Keratinocyte (primary cell): Measurements from ENCODE around the gene HEPHL1. TPM values are rescaled to one million over a fixed set of nuclear protein-coding genes. Genes with fewer than 3 reads are reported as not detected.
A peak's percentile ranks its signal among the peaks of the same experiment; 100 is the strongest.

Source experiments
- DNase-seq: peaks from one replicate; pipeline ENCODE4 v3.0.0-alpha.2; 2011; ENCODE audit warnings: low read depth, missing footprints, low spot score
- FAIRE-seq: peaks from 2 replicates; lab custom pipeline; 2011; peaks lifted over from hg19 to GRCh38; lab: Jason Lieb, UNC
- H2AFZ ChIP-seq: 2 replicates; pipeline ENCODE4 v1.6.0; 2012; ENCODE audit warnings: low read length, control low read depth, inconsistent platforms; ENCODE audit not compliant: control insufficient read depth
- H3K27ac ChIP-seq: 2 replicates; pipeline ENCODE4 v1.5.1; 2011; ENCODE audit warnings: low read length; ENCODE audit not compliant: control insufficient read depth, insufficient read depth
- H3K27me3 ChIP-seq: 3 replicates; pipeline ENCODE4 v1.6.0; 2011; ENCODE audit warnings: low read length; ENCODE audit not compliant: control insufficient read depth, insufficient read depth; ENCODE audit errors: extremely low read depth
- H3K36me3 ChIP-seq, 2 experiments: 2 replicates in 1 of 2; 3 replicates in 1 of 2; pipeline ENCODE4 v1.5.1; 2011; ENCODE audit warnings: low read length in 2 of 2, mild to moderate bottlenecking in 1 of 2; ENCODE audit not compliant: control insufficient read depth in 2 of 2, insufficient read depth in 2 of 2; ENCODE audit errors: extremely low read depth in 1 of 2
- H3K4me1 ChIP-seq: 3 replicates; pipeline ENCODE4 v1.5.1; 2011; ENCODE audit warnings: low read length; ENCODE audit not compliant: control insufficient read depth, insufficient read depth; ENCODE audit errors: extremely low read depth
- H3K4me2 ChIP-seq: 3 replicates; pipeline ENCODE4 v1.6.0; 2011; ENCODE audit warnings: low read depth, low read length; ENCODE audit not compliant: control insufficient read depth, insufficient read depth; ENCODE audit errors: extremely low read depth
- H3K4me3 ChIP-seq, 3 experiments: fragments of 200-600 bp in 1 of 3; sonication (generic) in 1 of 3; 2 replicates in 2 of 3; 3 replicates in 1 of 3; pipeline ENCODE4 v1.5.1; 2011 to 2016; ENCODE audit warnings: low read length in 3 of 3, mild to moderate bottlenecking in 3 of 3, control low read depth in 2 of 3, inconsistent platforms in 1 of 3, low read depth in 1 of 3, mixed read lengths in 1 of 3, mixed run types in 1 of 3, moderate library complexity in 1 of 3; ENCODE audit not compliant: control insufficient read depth in 2 of 3, insufficient read depth in 2 of 3; ENCODE audit errors: extremely low read depth in 1 of 3
- H3K79me2 ChIP-seq: 2 replicates; pipeline ENCODE4 v1.6.0; 2012; ENCODE audit warnings: low read length; ENCODE audit not compliant: control insufficient read depth, insufficient read depth
- H3K9ac ChIP-seq: 3 replicates; pipeline ENCODE4 v1.6.0; 2011; ENCODE audit warnings: low read length; ENCODE audit not compliant: control insufficient read depth, insufficient read depth; ENCODE audit errors: extremely low read depth
- H3K9me1 ChIP-seq: 3 replicates; pipeline ENCODE4 v1.6.0; 2011; ENCODE audit warnings: low read length; ENCODE audit not compliant: control insufficient read depth, insufficient read depth; ENCODE audit errors: extremely low read depth
- H3K9me3 ChIP-seq: 2 replicates; pipeline ENCODE4 v1.5.1; 2012; ENCODE audit warnings: low read depth, low read length; ENCODE audit not compliant: control insufficient read depth
- H4K20me1 ChIP-seq: 3 replicates; pipeline ENCODE4 v1.6.0; 2011; ENCODE audit warnings: low read length; ENCODE audit not compliant: control insufficient read depth, insufficient read depth; ENCODE audit errors: extremely low read depth
- EZH2 ChIP-seq: IDR thresholded peaks from one replicate; pipeline ENCODE4 v1.6.1; 2012; ENCODE audit warnings: inconsistent platforms, mild to moderate bottlenecking, low read length, moderate library complexity
- dilution Hi-C: fragments of 300-500 bp; cut with MboI; formaldehyde crosslinking; loops from one replicate; pipeline ENCODE4 v1.7.0; 2020; ENCODE audit warnings: low sequenced_read_pairs; ENCODE audit not compliant: extremely low pct_ligation_motif_present
- polyA plus RNA-seq, 5 experiments: library from polyadenylated mRNA; depleted of rRNA in 3 of 5; stranded (reverse) in 3 of 5; stranded (forward) in 1 of 5; unstranded in 1 of 5; fragments of >200 nt; gene quantifications; 1 replicate in 1 of 5; 2 replicates in 3 of 5; 3 replicates in 1 of 5; pipeline versions ENCODE4 v1.2.1 to v1.2.3, GENCODE V29; 2011 to 2012; ENCODE audit warnings: missing spikeins in 2 of 5, low read depth in 1 of 5, low replicate concordance in 1 of 5
- TF ChIP-seq, protein P1 (sequence below), 3 experiments: IDR thresholded peaks in 1 of 3; conservative IDR thresholded peaks in 1 of 3; optimal IDR thresholded peaks in 1 of 3; 2 replicates in 2 of 3; 3 replicates in 1 of 3; pipeline versions ENCODE3 to v1.5.1; 2011; ENCODE audit warnings: low read length in 3 of 3, mild to moderate bottlenecking in 3 of 3, moderate library complexity in 2 of 3, control low read depth in 1 of 3, inconsistent platforms in 1 of 3; ENCODE audit not compliant: insufficient read depth in 2 of 3; ENCODE audit errors: extremely low read depth in 1 of 3

The HEPHL1 gene
- polyA plus RNA-seq, 1 donor (not counting 4 experiments of a cell fraction or from before 2014, with no cell fraction given), result 138 TPM

DNA sequence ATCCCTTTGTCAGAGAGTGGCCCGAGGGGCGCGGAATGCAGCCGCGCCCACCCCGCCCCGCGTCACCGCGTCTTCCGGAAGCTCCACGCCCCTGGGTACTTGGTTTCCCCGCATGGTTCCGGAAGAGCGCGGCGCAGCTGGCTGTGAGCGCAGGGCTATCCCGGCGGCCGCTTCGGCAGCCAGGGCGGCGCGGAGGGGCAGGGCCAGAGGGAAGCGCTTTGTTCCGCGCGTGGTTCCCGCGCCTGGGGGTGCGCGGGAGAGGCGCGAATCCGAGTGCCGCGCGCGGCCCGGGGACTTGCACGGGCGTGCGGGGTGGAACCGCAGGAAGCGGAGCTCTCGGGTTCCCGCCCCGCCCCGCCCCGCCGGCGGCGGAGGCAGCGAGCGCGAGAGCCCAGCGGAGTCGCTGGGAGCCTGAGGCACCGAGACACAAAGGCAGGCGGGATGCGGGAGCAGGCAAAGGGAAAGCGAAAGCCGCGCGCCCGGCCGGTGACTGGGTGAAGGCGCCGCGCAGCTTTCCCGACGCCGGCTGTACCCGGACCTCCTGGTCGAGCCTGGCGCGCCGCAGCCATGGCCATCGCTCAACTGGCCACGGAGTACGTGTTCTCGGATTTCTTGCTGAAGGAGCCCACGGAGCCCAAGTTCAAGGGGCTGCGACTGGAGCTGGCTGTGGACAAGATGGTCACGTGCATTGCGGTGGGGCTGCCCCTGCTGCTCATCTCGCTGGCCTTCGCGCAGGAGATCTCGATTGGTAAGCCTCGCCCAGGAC lies 107.8 kb downstream of the HEPHL1 start, which contains the start of gene PANX1:
PANX1 (plus strand) TSS at position 96 of the 766 bp plus-strand sequence; CDS start at position 568, 472 bp downstream.
- peak within 1 kb of the TSS; percentile 72 to 97 (median 93) for H3K4me3 ChIP-seq
- H3K79me2 ChIP-seq, result peaks cover 56% of the 10 kb centered on the region
- H3K9ac ChIP-seq, result peak within 1 kb of the TSS; percentile 95
- H3K9me1 ChIP-seq, result peaks cover 9% of the 10 kb centered on the region
- peaks cover 55% of the 10 kb centered on the region for H3K4me1 ChIP-seq
- TF ChIP-seq, protein P1, sequence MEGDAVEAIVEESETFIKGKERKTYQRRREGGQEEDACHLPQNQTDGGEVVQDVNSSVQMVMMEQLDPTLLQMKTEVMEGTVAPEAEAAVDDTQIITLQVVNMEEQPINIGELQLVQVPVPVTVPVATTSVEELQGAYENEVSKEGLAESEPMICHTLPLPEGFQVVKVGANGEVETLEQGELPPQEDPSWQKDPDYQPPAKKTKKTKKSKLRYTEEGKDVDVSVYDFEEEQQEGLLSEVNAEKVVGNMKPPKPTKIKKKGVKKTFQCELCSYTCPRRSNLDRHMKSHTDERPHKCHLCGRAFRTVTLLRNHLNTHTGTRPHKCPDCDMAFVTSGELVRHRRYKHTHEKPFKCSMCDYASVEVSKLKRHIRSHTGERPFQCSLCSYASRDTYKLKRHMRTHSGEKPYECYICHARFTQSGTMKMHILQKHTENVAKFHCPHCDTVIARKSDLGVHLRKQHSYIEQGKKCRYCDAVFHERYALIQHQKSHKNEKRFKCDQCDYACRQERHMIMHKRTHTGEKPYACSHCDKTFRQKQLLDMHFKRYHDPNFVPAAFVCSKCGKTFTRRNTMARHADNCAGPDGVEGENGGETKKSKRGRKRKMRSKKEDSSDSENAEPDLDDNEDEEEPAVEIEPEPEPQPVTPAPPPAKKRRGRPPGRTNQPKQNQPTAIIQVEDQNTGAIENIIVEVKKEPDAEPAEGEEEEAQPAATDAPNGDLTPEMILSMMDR (optimal IDR thresholded peaks at IDR 0.05 in 1 of 3, IDR thresholded peaks at IDR 0.05 in 1 of 3, conservative IDR thresholded peaks at IDR 0.05 in 1 of 3; ENCODE audit: extremely low read depth in 1 of 3, insufficient read depth in 2 of 3, low read length in 3 of 3), result no peak
- TF ChIP-seq EZH2, result no peak
- peak within 1 kb of the TSS; percentile 95 for H3K27ac ChIP-seq
- H2AFZ ChIP-seq, result peak within 1 kb of the TSS; percentile 73
- H3K9me3 ChIP-seq, result no peaks in the 10 kb centered on the region
- peak within 1 kb of the TSS; percentile 97 for H3K4me2 ChIP-seq
- H3K27me3 ChIP-seq, result no peaks in the 10 kb centered on the region
- dilution Hi-C loops, result no loop called here
- H3K36me3 ChIP-seq, result peaks cover 2 to 5% of the 10 kb centered on the region in 2 experiments
- no peak for DNase-seq
- no peak for FAIRE-seq
- H4K20me1 ChIP-seq, result peaks cover 7% of the 10 kb centered on the region

DNA sequence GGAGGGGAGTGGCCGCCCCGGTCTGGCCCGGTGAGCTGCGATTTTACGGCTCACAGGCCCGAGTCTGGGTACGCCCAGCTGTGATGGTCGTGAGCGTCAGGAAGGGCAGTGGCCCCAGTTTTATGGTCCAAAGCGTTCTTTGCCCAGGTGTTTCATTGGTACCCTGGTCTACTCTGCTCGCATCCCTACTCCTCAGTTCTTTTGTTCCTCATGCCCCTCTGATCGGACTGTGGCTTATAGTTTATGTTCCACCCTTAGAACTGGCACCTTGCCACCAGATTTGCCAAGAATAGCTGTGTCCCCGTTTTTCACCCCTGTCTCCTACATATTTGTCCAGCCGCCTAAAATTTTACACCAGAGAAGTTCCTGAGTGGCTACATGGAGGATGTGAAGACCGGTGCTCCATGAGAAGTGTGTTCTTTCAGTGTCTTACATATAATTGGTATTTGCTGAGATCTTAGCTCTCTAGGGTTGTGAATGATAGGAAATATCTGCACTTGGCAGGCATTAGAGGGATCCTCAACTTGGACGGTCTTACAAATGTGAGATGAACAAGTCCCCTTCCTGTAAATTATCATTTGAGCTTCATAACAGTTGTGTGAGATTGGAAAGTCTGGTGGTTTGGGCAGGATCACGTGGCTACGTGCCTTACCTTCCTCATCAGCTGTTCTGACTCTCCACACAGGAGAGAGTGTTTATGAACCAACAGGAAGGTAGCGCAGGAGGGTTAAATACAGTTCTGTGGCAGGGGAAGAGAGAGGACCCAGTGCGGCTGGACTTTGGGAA lies 108.6 kb downstream of the HEPHL1 start:
- peaks cover 9% of the 10 kb centered on the region for H3K9me1 ChIP-seq
- peak overlapping the region; percentile 72 to 97 (median 93) for H3K4me3 ChIP-seq
- peaks cover 7% of the 10 kb centered on the region for H4K20me1 ChIP-seq
- H3K27ac ChIP-seq, result peak overlapping the region; percentile 95
- peak overlapping the region; percentile 35 for H2AFZ ChIP-seq
- no peaks in the 10 kb centered on the region for H3K9me3 ChIP-seq
- H3K27me3 ChIP-seq, result no peaks in the 10 kb centered on the region
- dilution Hi-C loops, result no loop called here
- H3K36me3 ChIP-seq, result peaks cover 3 to 5% of the 10 kb centered on the region in 2 experiments
- H3K79me2 ChIP-seq, result peaks cover 64% of the 10 kb centered on the region
- peaks cover 63% of the 10 kb centered on the region for H3K4me1 ChIP-seq
- DNase-seq, result no peak
- H3K4me2 ChIP-seq, result peak overlapping the region; percentile 90
- no peak for FAIRE-seq
- no peak for TF ChIP-seq EZH2
- TF ChIP-seq, protein P1 (optimal IDR thresholded peaks at IDR 0.05 in 1 of 3, IDR thresholded peaks at IDR 0.05 in 1 of 3, conservative IDR thresholded peaks at IDR 0.05 in 1 of 3; ENCODE audit: extremely low read depth in 1 of 3, insufficient read depth in 2 of 3, low read length in 3 of 3), result no peak
- peak overlapping the region; percentile 95 for H3K9ac ChIP-seq
